Smooth muscle cell (in vitro differentiated cells): ENCODE measurements around the gene TIRAP. TPM values are rescaled to one million over a fixed set of nuclear protein-coding genes. Genes with fewer than 3 reads are reported as not detected.

Experiments
- DNase-seq: peaks from one replicate; lab custom pipeline; 2025; ENCODE audit not compliant: unreplicated experiment; lab: John Stamatoyannopoulos, UW
- H2AFZ ChIP-seq: fragments of 200-600 bp; sonication (generic); 2 replicates; pipeline ENCODE4 v1.6.0; 2016; ENCODE audit warnings: antibody characterized with exemption, low read depth, mild to moderate bottlenecking
- H3F3A ChIP-seq: fragments of 200-600 bp; sonication (generic); 2 replicates; pipeline ENCODE4 v1.6.0; 2017; ENCODE audit warnings: antibody characterized with exemption, low read depth
- H3K27ac ChIP-seq: fragments of 200-600 bp; sonication (generic); 2 replicates; pipeline ENCODE4 v1.5.1; 2016; ENCODE audit warnings: low read depth, mild to moderate bottlenecking
- H3K27me3 ChIP-seq: fragments of 200-600 bp; sonication (generic); 2 replicates; pipeline ENCODE4 v1.6.1; 2016; ENCODE audit warnings: low read depth, mild to moderate bottlenecking
- H3K36me3 ChIP-seq: fragments of 200-600 bp; sonication (generic); 2 replicates; pipeline ENCODE4 v1.5.1; 2016; ENCODE audit warnings: low read depth
- H3K4me1 ChIP-seq: fragments of 200-600 bp; sonication (generic); 2 replicates; pipeline ENCODE4 v1.5.1; 2016; ENCODE audit warnings: low read depth
- H3K4me2 ChIP-seq: fragments of 200-600 bp; sonication (generic); 2 replicates; pipeline ENCODE4 v1.6.0; 2016; ENCODE audit warnings: mild to moderate bottlenecking
- H3K4me3 ChIP-seq: fragments of 200-600 bp; sonication (generic); 2 replicates; pipeline ENCODE4 v1.5.1; 2016; ENCODE audit warnings: mild to moderate bottlenecking
- H3K79me2 ChIP-seq: fragments of 200-600 bp; sonication (generic); 2 replicates; pipeline ENCODE4 v1.6.0; 2016; ENCODE audit warnings: low read depth, mild to moderate bottlenecking
- H3K9ac ChIP-seq: fragments of 200-600 bp; sonication (generic); 2 replicates; pipeline ENCODE4 v1.6.0; 2016; ENCODE audit warnings: low read depth
- H3K9me3 ChIP-seq: fragments of 200-600 bp; sonication (generic); replicated peaks from 2 replicates; pipeline ENCODE4 v1.5.1; 2016; ENCODE audit warnings: low read depth
- H4K20me1 ChIP-seq: fragments of 200-600 bp; sonication (generic); 2 replicates; pipeline ENCODE4 v1.6.0; 2016; ENCODE audit warnings: low read depth
- CTCF ChIP-seq: fragments of 200-600 bp; sonication (generic); IDR thresholded peaks from 2 replicates; pipeline ENCODE4 v1.5.1; 2017; ENCODE audit warnings: borderline replicate concordance, mild to moderate bottlenecking, antibody characterized with exemption; ENCODE audit not compliant: insufficient read depth, poor library complexity, severe bottlenecking
- WGBS: methylation state at CpG from one replicate; pipeline ENCODE4 v1.1.7; 2016; ENCODE audit warnings: low lambda C conversion rate; 5-methylcytosine and 5-hydroxymethylcytosine counted together
- polyA plus RNA-seq: library from polyadenylated mRNA; unstranded; fragments of >200 nt; fragmentation: Nextera tagmentation; extraction: Ambion mirVana; gene quantifications from 2 replicates; pipeline ENCODE4 v1.2.1, GENCODE V29; 2016
- total RNA-seq: library from RNA; depleted of rRNA; stranded (reverse); fragments of >200 nt; gene quantifications from 2 replicates; pipeline ENCODE4 v1.2.3, GENCODE V29; 2014

The TIRAP gene
- total and polyA plus RNA-seq, 2 experiments from 2014 or later, result 2.9 to 3.7 TPM

- H3K9me3 ChIP-seq, result no peaks in the 10 kb centered on the region
- H3K27ac ChIP-seq, result no peak overlapping the region
- no peak for DNase-seq
- H3K4me1 ChIP-seq, result no peaks in the 10 kb centered on the region
- peaks cover 3% of the 10 kb centered on the region for H3K79me2 ChIP-seq
- no peak overlapping the region for H3K9ac ChIP-seq
- H2AFZ ChIP-seq, result no peak overlapping the region
- H3K4me3 ChIP-seq, result no peak overlapping the region
- no peaks in the 10 kb centered on the region for H3K36me3 ChIP-seq
- H3K27me3 ChIP-seq, result no peaks in the 10 kb centered on the region
- TF ChIP-seq CTCF, result no peak
- no peaks in the 10 kb centered on the region for H3F3A ChIP-seq
- H4K20me1 ChIP-seq, result no peaks in the 10 kb centered on the region
- H3K4me2 ChIP-seq, result no peak overlapping the region
- WGBS, result 92% methylated on average over 2 of the region's 2 CpGs
Observed at GRCh38 chr11:126297004-126297403, 14.1 kb downstream of the TIRAP start.

DNA sequence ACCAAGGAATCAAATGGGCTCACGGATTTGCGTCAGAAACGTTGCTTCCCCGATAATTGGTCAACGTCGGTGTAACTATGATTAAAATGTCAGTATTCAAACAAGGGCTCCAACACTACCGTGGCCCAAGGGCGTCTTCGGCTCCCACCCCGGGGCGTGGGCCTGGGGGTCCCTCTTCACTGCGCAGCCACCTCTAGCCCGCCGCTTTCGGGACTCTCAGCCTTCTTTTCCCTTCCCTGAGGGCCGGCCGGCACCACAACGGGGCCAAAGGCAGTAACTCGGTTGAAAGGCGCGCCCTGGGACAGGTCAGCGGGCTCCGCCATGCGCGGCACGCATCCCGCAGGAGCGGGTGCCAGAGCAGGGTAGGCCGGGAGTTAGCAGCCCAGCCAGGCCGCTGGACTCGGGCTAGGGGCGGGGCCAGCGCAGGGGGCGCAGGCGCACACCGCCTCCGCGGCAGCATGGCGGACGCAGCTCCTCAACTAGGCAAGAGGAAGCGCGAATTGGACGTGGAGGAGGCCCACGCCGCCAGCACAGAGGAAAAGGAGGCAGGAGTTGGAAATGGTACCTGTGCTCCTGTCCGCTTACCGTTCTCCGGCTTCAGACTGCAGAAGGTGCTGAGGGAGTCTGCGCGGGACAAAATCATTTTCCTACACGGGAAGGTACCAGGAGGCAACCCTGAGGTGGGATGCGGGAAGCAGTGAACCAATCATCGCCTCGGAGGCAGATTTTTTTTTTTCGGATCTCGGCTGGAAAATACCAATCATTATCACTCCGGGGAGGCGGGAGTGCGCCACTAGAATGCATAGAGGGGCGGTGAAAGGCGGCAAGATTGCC lies 20.9 kb downstream of the TIRAP start, which contains the start of gene DCPS:
DCPS (plus strand) TSS at position 438 of the 834 bp plus-strand sequence; CDS start at position 459, 21 bp downstream.
- H3K4me1 ChIP-seq, result peaks cover 14% of the 10 kb centered on the region
- H3K4me2 ChIP-seq, result peak within 1 kb of the TSS; percentile 85
- peaks cover 3% of the 10 kb centered on the region for H3K79me2 ChIP-seq
- peak within 1 kb of the TSS; percentile 64 for H3K27ac ChIP-seq
- peak within 1 kb of the TSS; percentile 87 for H2AFZ ChIP-seq
- no peak for TF ChIP-seq CTCF
- DNase-seq, result peak; percentile 75
- H3K9me3 ChIP-seq, result no peaks in the 10 kb centered on the region
- H3K4me3 ChIP-seq, result peak within 1 kb of the TSS; percentile 61
- 3% methylated on average over 60 of the region's 61 CpGs for WGBS
- H4K20me1 ChIP-seq, result no peaks in the 10 kb centered on the region
- peaks cover 7% of the 10 kb centered on the region for H3F3A ChIP-seq
- no peaks in the 10 kb centered on the region for H3K27me3 ChIP-seq
- peak within 1 kb of the TSS; percentile 73 for H3K9ac ChIP-seq
- H3K36me3 ChIP-seq, result no peaks in the 10 kb centered on the region

DNA sequence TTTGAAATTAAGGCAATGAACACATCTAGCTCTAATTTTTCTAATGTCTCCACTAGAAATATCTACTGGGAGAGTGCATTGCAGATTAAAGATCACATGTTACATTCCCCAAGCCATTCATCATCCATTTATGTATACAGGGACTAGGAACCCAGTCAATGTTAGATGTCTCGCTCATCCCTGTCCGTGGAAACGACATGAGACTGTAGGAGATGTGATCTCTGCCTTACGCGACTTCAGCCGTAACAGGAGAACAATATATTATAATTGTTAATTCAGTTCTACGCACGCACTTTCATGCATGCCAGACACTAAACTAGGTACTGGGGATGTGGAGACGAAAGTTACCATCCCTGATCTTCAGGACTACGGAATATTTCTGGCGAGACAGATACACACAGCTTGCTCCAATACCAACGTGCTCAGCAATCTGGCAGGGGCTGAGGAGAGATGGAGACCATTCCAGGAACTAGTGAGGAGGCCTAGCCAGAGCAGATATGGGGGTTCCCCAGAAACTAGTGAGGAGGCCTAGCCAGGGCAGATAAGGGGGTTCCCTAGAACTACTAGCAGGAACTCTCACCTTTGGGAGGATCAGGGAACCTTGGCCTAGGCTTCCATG lies 21.7 kb downstream of the TIRAP start:
- WGBS, result 65% methylated on average over 12 of the region's 12 CpGs
- Histone ChIP-seq H3K4me2 (peak overlapping the region; percentile 85), H2AFZ (peak overlapping the region; percentile 87), H3K4me3 (peak overlapping the region; percentile 61), H4K20me1 (no peaks in the 10 kb centered on the region), H3F3A (peaks cover 7% of the 10 kb centered on the region), H3K79me2 (peaks cover 3% of the 10 kb centered on the region), H3K27me3 (no peaks in the 10 kb centered on the region), H3K9me3 (no peaks in the 10 kb centered on the region), H3K36me3 (no peaks in the 10 kb centered on the region), H3K9ac (no peak overlapping the region), H3K4me1 (peaks cover 14% of the 10 kb centered on the region), H3K27ac (peak overlapping the region; percentile 64)
- no peak for DNase-seq
- no peak for TF ChIP-seq CTCF
